NCI-H1694 (cell line): Measurements from ENCODE around the gene SPRR1A.
"Not testable (repeated sequence)": the region's sequence is repeated elsewhere in the genome, so short reads cannot be mapped to it uniquely, and the experiment has no call there.

ENCODE experiments used
- DNase-seq: peaks from one replicate; lab custom pipeline; 2025; lab: John Stamatoyannopoulos, UW

Gene SPRR1A

DNA sequence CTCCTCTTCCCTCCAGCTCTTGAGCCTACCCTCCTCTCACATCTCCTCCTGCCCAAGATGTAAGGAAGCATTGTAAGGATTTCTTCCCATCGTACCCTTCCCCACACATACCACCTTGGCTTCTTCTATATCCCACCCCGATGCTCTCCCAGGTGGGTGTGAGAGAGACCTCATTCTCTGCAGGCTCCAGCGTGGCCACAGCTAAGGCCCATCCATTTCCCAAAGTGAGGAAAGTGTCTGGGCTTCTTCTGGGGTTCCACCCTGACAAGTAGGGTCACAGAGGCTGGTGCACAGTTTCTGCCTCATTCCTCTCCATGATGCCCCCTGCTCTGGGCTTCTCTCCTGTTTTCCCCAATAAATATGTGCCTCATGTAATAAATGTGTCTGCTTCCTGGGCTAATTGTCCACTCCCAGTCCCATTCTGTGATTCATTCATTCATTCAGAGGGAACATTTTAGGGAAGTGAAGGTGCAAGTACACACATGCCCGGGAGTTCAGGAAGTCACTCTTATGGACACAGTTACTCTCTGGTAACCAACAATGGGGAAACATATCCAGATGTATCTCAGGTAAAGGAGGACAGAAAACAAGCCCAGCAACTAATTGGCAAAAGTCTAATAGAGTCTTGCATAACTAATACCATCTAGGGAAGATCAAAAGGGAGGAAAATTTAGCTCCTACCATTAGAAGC, 11.5 kb upstream of the SPRR1A start:
- DNase-seq: no peak

DNA sequence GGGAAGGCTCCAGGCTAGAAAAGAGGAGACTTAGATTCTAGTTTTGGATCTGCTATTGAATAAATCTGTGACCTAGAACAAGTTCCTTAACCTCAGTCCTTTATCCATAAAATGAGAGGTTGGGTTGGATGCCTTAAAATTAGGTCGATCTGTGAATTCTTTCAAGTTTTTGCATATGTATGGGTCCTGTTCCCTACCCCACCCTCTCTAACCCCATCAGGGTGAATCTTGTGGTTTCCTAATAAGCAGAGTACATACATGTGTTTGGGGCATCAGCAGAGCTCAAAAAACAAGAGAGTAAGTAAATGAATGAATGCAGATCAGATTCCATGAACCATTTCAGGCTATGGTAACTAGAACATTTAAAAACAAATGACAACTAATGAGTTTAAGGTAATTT, 7.2 kb upstream of the SPRR1A start:
- DNase-seq: no peak

DNA sequence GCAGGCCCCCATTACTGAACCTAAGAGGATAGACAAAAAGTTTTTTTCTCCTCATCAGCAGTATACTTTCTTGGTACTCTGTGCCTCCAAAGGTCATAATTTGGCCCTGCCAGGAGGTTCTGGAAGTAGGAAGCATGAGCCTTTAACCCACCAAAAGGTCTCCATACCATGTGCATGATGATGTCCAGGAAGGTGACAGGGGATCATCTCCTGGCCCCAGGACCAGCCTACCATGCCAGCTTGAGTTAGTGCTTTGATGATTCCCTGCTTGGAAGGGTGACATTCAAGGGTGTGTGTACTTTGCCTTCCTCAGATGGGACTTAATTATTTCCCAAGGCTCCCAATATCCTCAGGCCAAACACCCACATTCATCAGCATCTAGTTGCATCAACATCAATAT, 6.3 kb upstream of the SPRR1A start:
- DNase-seq: no peak

DNA sequence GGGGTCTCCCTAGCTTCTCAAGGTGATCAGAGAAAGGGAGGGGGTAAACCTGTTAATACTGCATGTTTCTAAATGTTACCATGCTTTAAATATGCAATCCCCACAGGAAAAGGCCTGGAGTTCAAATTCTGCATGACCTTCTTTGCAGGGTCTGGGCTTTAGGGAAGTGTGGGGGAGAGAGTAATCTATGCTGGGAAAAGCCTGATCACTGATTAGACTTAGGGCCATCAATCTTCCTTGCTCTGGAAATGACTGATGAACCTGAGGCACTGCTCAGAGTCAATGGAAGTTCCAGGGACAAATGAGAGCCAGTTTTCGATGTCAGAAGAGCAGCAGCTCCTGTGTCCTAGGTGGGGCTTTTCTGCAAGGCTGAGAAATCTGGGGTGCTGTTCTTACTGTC, 3.2 kb upstream of the SPRR1A start:
- DNase-seq: no peak

DNA sequence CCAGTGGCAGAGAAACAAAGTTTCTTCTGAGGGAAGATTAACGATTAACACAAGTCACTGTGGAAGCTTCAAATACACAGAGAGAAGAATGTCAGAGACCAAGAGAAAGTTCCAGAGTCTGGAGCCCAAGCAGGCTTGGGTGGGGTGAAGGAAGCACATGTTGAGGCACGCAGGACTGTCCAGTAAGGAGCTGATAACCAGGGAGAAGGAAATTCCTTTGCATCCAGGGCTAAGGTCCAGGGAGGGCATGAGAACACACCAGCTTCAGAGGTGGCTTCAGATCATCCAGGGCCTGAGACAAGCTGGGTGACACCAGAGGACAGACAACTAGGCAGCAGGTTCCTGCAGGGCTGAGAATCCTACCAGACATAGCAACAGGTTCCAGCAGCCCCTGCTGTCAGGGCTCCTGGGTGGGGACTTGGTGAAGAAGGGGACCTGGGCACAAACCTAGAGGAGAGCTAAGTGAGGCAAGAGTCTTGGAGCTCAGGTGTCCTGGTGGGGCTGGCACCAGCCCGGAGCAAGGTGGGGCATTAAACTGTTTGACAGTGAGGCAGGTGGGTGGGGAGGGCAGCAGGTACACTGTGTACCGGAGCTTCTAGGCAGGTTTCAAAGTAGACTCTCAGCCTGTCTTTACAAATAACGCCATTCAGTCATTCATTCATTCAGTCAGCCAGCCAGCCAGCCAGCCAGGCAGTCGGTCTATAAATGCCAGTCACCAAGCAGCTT, 2.6 kb upstream of the SPRR1A start:
- DNase-seq: no peak

DNA sequence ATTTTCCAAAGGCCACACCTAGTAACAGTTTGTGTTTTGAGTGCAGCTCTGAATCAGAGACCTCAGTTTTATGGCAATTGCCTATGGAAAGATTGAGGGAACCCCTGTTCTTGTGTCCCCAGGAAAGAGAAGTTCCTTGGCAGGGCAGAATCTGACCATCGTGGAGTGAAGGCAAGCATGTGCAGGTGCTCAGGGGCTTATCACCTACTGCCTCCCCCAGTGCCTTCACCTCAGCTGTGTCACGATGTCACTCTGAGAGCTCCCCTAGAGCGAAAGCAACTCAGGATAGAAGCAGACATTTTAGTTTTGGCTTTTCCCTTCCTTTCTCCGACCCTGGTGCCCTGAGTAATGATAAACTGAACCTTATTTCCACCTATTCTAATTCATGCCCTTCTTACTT, 1.8 kb upstream of the SPRR1A start:
- DNase-seq: no peak

DNA sequence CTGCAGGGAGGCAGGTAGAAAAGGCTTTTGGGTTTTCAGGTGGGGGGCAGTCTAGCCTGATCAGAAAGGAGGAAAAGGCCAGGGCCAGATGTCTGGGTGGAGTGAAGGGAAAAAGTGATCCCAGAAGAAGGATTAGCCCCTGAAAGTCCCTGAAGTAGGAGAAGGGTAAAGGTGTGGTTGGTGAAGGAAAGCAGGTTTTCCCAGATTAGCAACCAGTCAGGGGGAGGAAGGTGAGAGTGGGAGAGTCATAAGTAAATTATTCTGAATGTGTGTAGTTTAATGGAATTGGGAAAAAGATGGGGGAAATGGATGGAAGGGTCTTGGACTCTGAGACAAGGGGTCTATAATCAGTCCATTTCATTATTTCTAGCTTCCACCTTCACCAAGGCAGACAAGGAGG, 647 bp upstream of the SPRR1A start:
- no peak for DNase-seq

DNA sequence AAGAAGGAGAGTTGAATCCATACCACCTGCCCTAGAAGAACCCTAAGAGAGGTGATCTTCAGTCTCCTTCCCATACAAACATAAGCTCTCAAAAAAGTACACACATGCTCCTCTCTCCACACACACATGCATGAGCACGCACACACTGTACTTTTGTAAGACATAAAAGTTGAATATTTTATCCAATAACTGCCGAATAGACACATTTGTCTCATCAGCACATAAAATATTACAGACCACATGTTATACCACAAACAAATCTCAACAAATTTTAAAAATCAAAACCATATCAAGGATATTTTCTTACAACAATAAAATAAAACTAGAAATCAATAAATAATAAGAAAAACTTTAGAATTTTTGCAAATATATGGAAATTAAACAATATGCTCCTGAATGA, 2.7 kb downstream of the SPRR1A start:
- DNase-seq: no peak

DNA sequence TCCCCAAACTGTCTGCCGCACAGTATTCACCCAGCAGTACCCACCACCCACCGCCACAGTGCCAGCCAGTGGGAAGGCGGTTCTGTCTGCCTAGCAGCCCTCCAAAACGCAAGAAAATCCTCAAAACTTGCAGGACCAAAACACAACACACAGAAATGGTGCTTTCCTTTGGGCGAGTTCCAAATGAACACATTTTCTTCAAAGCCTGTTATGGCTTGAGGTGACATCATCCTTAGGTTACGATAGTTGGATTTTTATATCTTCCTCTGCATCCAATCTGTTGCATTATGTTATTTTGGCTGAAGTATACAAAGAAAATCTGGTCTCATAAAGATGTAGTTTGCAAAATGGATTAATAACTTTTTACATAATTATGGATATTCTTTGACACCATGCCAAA, 9.3 kb downstream of the SPRR1A start:
- no peak for DNase-seq

DNA sequence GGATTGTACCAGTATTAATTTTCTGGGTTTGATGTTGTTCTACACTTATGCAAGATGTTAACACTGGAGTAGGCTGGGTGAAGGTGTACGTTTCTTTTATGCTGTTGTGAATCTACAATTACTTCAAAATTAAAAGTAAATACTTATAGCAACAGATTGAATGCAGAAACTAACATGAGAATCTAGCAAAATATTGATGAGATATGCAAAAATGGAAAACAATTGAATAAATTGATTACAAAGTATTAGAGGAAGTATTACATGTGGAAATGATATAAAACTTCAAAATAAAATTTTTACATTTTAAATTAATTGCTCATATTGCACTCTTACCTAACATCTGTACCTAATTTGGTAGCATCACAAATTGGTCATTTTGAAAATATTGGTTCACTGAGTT, 12.0 kb downstream of the SPRR1A start:
- DNase-seq: no peak

DNA sequence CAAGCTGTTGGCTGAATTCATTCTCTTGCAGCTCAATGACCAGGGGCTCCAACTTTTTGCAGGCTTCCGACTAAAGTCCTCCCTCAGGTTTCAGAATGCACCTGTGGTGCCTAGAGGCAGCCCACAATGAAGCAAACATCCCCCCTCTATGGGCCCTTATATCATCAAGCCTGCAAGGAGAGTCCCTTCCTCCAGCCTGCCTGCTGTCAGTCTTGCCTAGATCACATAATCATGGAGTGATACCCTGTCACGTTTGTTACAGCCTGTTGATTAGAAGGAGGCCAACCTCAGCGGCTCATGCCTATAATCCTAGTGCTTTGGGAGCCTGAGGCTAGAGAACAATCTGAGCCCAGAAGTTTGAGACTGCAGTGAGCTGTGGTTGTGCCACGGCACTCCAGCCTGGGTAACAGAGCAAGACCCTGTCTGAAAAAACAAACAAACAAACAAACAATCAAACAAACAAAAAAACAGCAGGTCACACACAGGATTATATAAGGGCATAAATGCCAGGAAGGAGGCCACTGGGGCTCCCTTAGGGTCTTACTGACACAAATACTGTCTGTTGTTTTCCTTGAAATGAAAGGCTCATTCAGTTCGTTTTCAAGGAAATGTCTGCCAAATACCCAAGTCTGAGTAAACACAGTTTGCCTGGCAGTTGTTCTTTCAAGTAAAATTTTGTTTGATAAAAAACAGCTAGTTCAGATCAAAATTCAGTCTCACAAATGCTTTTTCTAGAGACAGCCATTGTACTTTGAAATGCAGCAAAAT, 12.9 kb downstream of the SPRR1A start:
- DNase-seq: no peak

DNA sequence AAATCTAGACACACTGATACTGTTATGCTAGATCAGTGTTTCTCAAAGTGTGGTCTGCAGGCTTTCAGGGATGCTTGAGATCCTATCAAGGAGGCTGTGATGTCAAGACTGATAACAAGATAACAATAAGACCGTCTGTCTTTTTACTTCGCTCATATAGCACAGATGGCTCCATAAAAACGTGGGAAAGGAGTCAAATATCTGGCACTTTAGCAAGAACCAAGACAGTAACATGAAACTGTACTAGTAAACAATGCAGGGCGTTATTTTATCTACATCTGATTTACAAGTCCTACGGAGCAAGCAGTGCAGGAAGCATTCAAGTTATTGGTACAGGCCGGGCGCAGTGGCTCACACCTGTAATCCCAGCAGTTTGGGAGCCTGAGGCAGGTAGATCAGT, 14.0 kb downstream of the SPRR1A start:
- DNase-seq: no peak

DNA sequence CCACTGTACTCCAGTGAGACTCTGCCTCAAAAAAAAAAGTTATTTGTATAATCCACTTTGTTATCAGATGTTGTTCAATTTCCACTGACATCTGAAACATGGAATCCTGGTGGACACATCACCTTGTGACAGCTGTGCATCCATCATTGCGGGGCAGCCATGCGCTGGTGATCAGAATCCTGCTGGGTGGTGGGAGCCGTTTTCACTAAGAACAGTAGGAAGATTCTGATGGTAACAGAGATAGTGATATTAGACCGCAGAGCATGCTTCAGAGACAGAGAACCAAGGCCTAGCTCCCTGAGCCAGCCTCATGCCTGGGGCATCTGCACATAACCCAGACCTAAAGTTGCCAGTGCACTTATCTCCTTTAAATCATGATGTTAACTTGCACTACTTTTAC, 14.6 kb downstream of the SPRR1A start:
- no peak for DNase-seq

DNA sequence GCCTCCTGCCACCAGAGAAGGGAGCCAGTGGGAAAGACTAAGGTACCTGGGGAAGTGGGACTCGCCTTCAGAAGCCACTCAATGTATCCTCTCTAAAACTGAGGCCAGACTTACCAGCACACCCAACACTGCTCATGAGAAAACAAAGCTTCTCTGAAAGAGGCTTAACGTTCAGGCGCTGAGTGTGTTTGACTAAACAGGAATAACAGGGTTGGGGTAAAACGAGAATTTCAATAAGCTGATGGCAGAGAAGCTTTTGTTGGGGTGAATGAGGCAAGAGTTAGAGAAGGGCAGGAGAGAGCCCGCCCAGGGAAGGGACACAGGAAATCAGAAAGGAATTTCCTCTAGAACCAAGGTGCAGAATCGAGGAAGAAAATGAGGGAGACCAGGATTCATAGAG, 15.9 kb downstream of the SPRR1A start:
- no peak for DNase-seq

DNA sequence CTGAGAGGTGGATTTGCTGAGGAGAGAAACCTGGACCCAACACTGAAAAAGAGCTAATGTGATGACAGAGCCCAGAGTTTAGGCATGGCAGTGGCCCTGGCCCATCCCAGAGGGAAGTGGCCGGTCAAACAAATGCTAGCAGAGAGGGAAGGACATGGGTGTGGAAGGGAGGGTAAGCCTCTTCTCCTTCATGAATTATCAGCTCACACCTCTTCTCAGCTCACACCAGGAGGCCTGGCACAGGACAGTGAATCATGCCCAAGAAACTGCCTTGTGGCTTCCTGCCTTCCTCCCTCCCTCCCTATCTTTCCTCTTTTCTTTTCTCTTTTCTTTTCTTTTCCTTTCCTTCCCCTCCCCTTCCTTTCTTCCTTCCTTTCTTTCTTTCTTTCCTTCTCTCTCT, 16.4 kb downstream of the SPRR1A start:
- DNase-seq: no peak

DNA sequence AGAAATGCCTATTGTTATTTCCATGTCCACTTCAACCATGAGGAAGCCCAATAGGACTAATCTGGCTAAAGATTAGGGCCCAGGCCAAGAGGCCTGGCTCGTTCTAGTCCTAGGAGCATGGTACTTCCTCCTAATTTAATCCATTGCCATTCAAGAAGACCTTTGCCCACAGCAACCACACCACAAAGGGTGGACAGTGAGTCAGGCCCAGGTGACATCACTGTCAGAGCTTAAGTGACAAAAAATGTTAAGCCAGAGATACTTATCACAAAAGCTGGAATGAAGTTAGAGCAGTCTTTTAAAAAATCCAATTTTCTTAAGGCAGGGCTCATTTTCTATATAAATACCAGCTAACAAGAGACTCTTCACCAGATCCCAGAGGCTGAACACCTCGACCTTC, 17.5 kb downstream of the SPRR1A start, which contains the start of gene SPRR3:
TSS of gene SPRR3 (plus strand) at position 368 of the 400 bp plus-strand sequence. CDS start 1,272 bp downstream, outside the sequence.
- no peak for DNase-seq

DNA sequence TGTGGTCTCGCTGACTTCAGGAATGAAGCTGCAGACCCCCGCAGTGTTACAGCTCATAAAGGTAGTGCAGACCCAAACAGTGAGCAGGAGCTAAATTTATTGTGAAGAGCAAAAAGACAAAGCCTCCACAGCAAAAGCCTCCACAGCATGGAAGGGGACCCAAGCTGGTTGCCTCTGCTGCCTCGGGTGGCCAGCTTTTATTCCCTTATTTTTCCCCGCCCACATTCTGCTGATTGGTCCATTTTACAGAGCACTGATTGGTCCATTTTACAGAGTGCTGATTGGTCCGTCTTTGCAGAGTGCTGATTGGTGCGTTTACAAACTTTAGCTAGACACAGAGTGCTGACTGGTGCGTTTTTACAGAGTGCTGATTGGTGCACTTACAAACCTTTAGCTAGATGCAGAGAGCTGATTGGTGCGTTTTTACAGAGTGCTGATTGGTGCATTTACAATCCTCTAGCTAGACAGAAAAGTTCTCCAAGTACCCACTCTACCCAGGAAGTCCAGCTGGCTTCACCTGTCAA, 27.4 kb downstream of the SPRR1A start:
- not testable (repeated sequence) for DNase-seq

DNA sequence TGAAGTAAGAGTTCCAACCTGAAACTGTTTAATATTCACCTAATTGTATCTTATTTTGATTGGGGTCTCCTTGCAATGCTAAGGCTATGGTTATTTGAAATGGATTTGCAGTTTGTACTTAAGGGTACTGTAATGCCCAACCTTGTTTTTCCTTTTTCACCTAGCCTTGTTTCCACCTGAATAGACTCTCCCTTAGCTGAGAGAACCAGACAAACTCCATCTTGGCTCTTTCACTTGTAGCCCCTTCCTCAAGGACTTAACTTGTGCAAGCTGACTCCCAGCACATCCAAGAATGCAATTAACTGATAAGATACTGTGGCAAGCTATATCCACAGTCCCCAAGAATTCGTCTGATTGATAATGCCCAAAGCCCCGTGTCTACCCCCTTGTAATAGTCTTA, 37.9 kb downstream of the SPRR1A start:
- not testable (repeated sequence) for DNase-seq

DNA sequence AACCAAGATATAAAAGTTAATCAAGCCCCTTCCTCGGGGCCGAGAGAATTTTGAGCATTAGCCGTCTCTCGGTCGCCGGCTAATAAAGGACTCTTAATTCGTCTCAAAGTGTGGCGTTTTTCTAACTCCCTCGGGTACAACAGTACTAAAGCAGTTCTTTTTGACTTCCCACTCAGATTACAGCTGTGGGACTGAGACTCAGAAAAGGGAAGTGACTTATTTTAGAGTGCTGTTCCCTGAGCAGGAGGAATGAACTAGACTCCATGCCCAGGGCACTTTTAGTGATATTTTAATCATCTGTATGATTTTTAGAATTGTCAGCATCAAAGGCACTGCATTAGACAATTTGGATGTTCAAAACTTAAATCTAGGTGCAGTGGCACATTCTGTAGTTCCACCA, 38.5 kb downstream of the SPRR1A start:
- DNase-seq: not testable (repeated sequence)

DNA sequence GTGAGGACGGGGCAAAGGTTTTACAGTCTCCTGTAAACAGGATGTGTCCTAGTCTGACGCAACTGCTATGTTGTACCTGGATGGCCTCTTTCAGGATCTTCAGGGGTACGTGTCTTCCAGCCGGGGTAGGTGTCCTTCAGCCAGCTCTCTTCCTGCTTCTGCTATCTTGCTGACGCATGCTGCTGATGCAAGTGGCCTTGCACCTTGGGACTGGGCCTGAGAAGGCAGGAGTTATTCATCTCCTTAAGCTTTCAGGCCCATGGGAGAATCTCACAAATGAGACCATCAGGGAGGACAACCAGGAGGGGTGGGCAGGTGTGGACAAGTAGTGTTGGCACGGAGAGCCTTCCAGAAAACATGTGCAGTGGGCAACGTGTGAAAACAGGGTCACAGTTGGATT, 39.2 kb downstream of the SPRR1A start:
- DNase-seq: no peak

DNA sequence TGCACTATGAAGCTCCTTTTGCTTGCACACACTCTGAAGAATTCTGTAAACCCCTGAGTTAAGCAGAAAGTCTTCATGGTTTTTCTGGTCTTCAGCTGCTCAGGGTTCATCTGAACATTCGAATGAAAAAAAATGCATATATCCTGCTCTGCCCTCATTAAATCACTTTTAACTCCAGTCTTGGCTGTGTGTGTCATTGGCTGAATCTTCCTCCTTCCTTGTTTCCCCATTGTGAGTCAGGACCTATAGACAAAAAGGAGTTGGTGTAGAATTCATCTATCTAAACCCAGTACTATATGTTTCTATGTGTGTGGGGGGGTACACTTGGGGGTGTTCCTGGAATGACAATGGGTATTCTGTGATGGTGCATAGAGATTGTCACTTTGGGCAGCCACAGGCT, 40.5 kb downstream of the SPRR1A start:
- DNase-seq: no peak

DNA sequence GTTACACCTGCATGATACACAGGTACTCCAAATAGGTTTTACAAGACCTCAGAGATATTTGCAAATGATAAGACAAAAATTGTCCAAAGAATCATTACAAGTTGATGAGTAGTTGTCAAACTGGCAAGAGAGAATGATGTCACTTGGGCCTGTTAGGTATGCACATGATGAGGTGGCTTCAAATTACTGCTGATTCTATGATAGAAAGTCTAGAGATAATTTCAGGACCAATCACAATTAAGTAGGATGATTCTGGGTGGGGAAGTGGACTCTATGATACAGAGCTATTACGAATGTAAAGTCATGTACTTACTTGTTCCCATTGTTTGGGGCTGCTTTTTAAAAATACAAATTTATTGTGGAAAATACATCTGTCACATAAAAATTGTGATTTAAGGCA, 41.9 kb downstream of the SPRR1A start:
- DNase-seq: no peak

DNA sequence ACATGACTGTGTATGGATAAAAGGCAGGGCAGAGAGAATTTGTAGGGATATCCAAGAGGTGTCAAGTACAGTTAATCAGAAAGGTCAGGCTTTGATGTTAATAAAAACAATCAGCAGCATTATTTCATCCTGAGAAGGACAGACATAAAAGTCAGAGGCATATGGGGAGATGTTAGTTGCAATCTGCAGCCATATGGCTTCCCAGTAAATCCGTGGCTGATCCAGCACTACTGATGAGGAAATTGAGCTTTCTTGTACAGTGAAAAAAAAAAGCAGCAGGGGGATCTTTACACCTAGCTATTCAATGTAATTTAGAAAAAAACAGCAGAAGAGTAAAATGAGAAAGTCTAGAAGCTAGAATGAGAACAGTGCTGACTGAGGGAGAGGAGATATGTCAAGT, 44.9 kb downstream of the SPRR1A start:
- no peak for DNase-seq
